Measurements from ENCODE around the gene HCRT.
A peak's percentile ranks its signal among the peaks of the same experiment; 100 is the strongest.

HCRT gene

GRCh38 chr17:42193216-42193968 lies 8.1 kb upstream of the HCRT start:
- TF ChIP-seq CTCF (IDR thresholded peaks at IDR 0.05) = no peak
- H3K4me3 ChIP-seq = peak overlapping the region; percentile 74 to 81
- peaks cover 0 to 24% (median 0%) of the 10 kb centered on the region in 3 donors for H3K36me3 ChIP-seq
- H3K27me3 ChIP-seq = no peaks in the 10 kb centered on the region
- peak overlapping the region; percentile 84 to 85 for H3K27ac ChIP-seq
- H3K4me1 ChIP-seq = peaks cover 0 to 23% (median 16%) of the 10 kb centered on the region in 4 donors
- H3K9me3 ChIP-seq = no peaks in the 10 kb centered on the region
- intact Hi-C loops (cut with DNase I; ENCODE audit: low total_unique reads) = no loop called here
- DNase-seq = no peak

GRCh38 chr17:42192189-42193126 lies 7.2 kb upstream of the HCRT start:
- no peak overlapping the region for H3K4me3 ChIP-seq
- H3K4me1 ChIP-seq = peaks cover 0 to 23% (median 16%) of the 10 kb centered on the region in 4 donors
- no peak for TF ChIP-seq CTCF (IDR thresholded peaks at IDR 0.05)
- no peak overlapping the region for H3K27ac ChIP-seq
- H3K36me3 ChIP-seq = peaks cover 0 to 24% (median 0%) of the 10 kb centered on the region in 3 donors
- no peaks in the 10 kb centered on the region for H3K27me3 ChIP-seq
- H3K9me3 ChIP-seq = no peaks in the 10 kb centered on the region
- intact Hi-C loops (cut with DNase I; ENCODE audit: low total_unique reads) = no loop called here
- no peak for DNase-seq

GRCh38 chr17:42191275-42191608 lies 6.0 kb upstream of the HCRT start:
- H3K36me3 ChIP-seq = peaks cover 0 to 24% (median 0%) of the 10 kb centered on the region in 3 donors
- intact Hi-C loops (cut with DNase I; ENCODE audit: low total_unique reads) = no loop called here
- no peaks in the 10 kb centered on the region for H3K9me3 ChIP-seq
- H3K27me3 ChIP-seq = no peaks in the 10 kb centered on the region
- DNase-seq = no peak
- H3K4me3 ChIP-seq = no peak overlapping the region
- H3K27ac ChIP-seq = no peak overlapping the region
- H3K4me1 ChIP-seq = peaks cover 0 to 23% (median 16%) of the 10 kb centered on the region in 4 donors
- no peak for TF ChIP-seq CTCF (IDR thresholded peaks at IDR 0.05)

- DNase-seq = no peak
- peaks cover 0 to 24% (median 0%) of the 10 kb centered on the region in 3 donors for H3K36me3 ChIP-seq
- no peak overlapping the region for H3K4me3 ChIP-seq
- TF ChIP-seq CTCF (IDR thresholded peaks at IDR 0.05) = no peak
- H3K9me3 ChIP-seq = no peaks in the 10 kb centered on the region
- H3K4me1 ChIP-seq = peaks cover 0 to 23% (median 16%) of the 10 kb centered on the region in 4 donors
- H3K27me3 ChIP-seq = no peaks in the 10 kb centered on the region
- H3K27ac ChIP-seq = no peak overlapping the region
- intact Hi-C loops (cut with DNase I; ENCODE audit: low total_unique reads) = no loop called here
These were observed 5.4 kb upstream of the HCRT start for GRCh38 chr17:42190491-42191274.

GRCh38 chr17:42189651-42189965 lies 4.4 kb upstream of the HCRT start:
- TF ChIP-seq CTCF (IDR thresholded peaks at IDR 0.05) = no peak
- H3K36me3 ChIP-seq = peaks cover 0 to 24% (median 0%) of the 10 kb centered on the region in 3 donors
- intact Hi-C loops (cut with DNase I; ENCODE audit: low total_unique reads) = no loop called here
- no peak for DNase-seq
- H3K27me3 ChIP-seq = no peaks in the 10 kb centered on the region
- no peak overlapping the region for H3K27ac ChIP-seq
- H3K9me3 ChIP-seq = no peaks in the 10 kb centered on the region
- peaks cover 0 to 22% (median 17%) of the 10 kb centered on the region in 4 donors for H3K4me1 ChIP-seq
- no peak overlapping the region for H3K4me3 ChIP-seq

Data from tibial artery (tissue), 4 donors.